GM21526 (cell line): ENCODE measurements around the gene DNAJC12.
"Not testable (repeated sequence)": the region's sequence is repeated elsewhere in the genome, so short reads cannot be mapped to it uniquely, and the experiment has no call there.

Experiments used
- ATAC-seq: cut with Tn5 transposase; IDR thresholded peaks from one replicate; pipeline ENCODE4 v1.9.1; 2021; ENCODE audit warnings: moderate library complexity; ENCODE audit not compliant: unreplicated experiment, low FRiP score

Gene DNAJC12

GRCh38 chr10:67794909-67795460 lies 43.0 kb downstream of the DNAJC12 start:
- ATAC-seq, result no peak

GRCh38 chr10:67794256-67794655 lies 43.7 kb downstream of the DNAJC12 start:
- no peak for ATAC-seq

GRCh38 chr10:67793313-67793712 lies 44.7 kb downstream of the DNAJC12 start:
- ATAC-seq, result no peak

GRCh38 chr10:67792653-67793052 lies 45.3 kb downstream of the DNAJC12 start:
- no peak for ATAC-seq

- peak; percentile 42 for ATAC-seq
Measured at GRCh38 chr10:67790534-67791408, 47.2 kb downstream of the DNAJC12 start.

GRCh38 chr10:67789769-67790168 lies 48.2 kb downstream of the DNAJC12 start:
- no peak for ATAC-seq

- peak; percentile 72 for ATAC-seq
Measured at GRCh38 chr10:67788028-67788886, 49.7 kb downstream of the DNAJC12 start.

GRCh38 chr10:67785098-67785497 lies 52.9 kb downstream of the DNAJC12 start:
- ATAC-seq, result no peak

GRCh38 chr10:67784474-67784873 lies 53.5 kb downstream of the DNAJC12 start:
- no peak for ATAC-seq

GRCh38 chr10:67783606-67784294 lies 54.2 kb downstream of the DNAJC12 start:
- peak; percentile 45 for ATAC-seq

GRCh38 chr10:67782530-67782929 lies 55.5 kb downstream of the DNAJC12 start:
- ATAC-seq, result no peak

GRCh38 chr10:67780759-67781538 lies 57.0 kb downstream of the DNAJC12 start:
- peak; percentile 74 for ATAC-seq

- ATAC-seq, result not testable (repeated sequence)
Measured at GRCh38 chr10:67780204-67780621, 57.8 kb downstream of the DNAJC12 start.

GRCh38 chr10:67779465-67780203 lies 58.4 kb downstream of the DNAJC12 start:
- peak; percentile 41 for ATAC-seq

GRCh38 chr10:67776371-67776770 lies 61.6 kb downstream of the DNAJC12 start:
- ATAC-seq, result no peak

GRCh38 chr10:67775279-67775678 lies 62.7 kb downstream of the DNAJC12 start:
- no peak for ATAC-seq

GRCh38 chr10:67772894-67773511 lies 65.0 kb downstream of the DNAJC12 start:
- peak; percentile 91 for ATAC-seq

- ATAC-seq, result no peak
Measured at GRCh38 chr10:67772151-67772550, 65.8 kb downstream of the DNAJC12 start.

GRCh38 chr10:67771200-67771599 lies 66.8 kb downstream of the DNAJC12 start:
- no peak for ATAC-seq
